ENCODE data around the gene SLC25A38. TPM values are rescaled to one million over a fixed set of nuclear protein-coding genes. Genes with fewer than 3 reads are reported as not detected.

SLC25A38 gene
- total RNA-seq, 1 donor from 2014 or later, result 19.3 TPM

DNA sequence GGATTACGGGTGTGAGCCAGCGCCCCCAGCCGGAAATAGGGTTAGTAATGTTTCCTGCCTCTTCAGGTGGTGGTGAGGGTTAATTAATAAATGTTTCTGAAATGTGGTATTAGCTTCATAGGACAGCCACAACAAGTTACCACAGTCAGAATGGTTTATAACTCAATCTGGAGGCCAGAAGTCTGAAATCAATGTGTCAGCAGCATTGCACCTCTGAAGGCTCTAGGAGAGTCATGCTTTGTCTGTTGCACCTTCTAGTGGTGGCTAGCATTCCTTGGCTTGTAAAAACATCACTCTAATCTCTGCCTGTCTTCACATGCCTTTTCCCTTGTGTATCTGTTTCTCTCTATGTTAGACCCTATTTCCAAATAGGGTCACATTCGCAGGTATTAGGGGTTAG is 15.5 kb downstream of the SLC25A38 start:
- TF ChIP-seq EZH2phosphoT487 (IDR thresholded peaks at IDR 0.05) (no peak), EZH2 (IDR thresholded peaks at IDR 0.05) (no peak)
- TF ChIP-seq, protein P1, sequence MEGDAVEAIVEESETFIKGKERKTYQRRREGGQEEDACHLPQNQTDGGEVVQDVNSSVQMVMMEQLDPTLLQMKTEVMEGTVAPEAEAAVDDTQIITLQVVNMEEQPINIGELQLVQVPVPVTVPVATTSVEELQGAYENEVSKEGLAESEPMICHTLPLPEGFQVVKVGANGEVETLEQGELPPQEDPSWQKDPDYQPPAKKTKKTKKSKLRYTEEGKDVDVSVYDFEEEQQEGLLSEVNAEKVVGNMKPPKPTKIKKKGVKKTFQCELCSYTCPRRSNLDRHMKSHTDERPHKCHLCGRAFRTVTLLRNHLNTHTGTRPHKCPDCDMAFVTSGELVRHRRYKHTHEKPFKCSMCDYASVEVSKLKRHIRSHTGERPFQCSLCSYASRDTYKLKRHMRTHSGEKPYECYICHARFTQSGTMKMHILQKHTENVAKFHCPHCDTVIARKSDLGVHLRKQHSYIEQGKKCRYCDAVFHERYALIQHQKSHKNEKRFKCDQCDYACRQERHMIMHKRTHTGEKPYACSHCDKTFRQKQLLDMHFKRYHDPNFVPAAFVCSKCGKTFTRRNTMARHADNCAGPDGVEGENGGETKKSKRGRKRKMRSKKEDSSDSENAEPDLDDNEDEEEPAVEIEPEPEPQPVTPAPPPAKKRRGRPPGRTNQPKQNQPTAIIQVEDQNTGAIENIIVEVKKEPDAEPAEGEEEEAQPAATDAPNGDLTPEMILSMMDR (IDR thresholded peaks at IDR 0.05), result no peak
- Histone ChIP-seq H4K20me1 (ENCODE audit: low read depth) (no peaks in the 10 kb centered on the region), H3K36me3 (peaks cover 6% of the 10 kb centered on the region), H3K9ac (no peak overlapping the region), H2AFZ (replicated peaks) (no peak overlapping the region), H3K27ac (no peak overlapping the region), H3K27me3 (no peaks in the 10 kb centered on the region), H3K9me3 (ENCODE audit: low read depth) (no peaks in the 10 kb centered on the region), H3F3A (ENCODE audit: low read depth) (no peaks in the 10 kb centered on the region), H3K79me2 (ENCODE audit: low read depth) (no peaks in the 10 kb centered on the region), H3K4me1 (no peaks in the 10 kb centered on the region), H3K4me3 (no peak overlapping the region), H3K4me2 (no peak overlapping the region)
- Mint-ChIP-seq H3K27ac (no peak overlapping the region), H3K4me1 (no peaks in the 10 kb centered on the region), H3K36me3 (peaks cover 21% of the 10 kb centered on the region), H3K9me3 (no peaks in the 10 kb centered on the region), H3K27me3 (ENCODE audit: insufficient read depth, low read depth) (no peaks in the 10 kb centered on the region), H3K4me3 (no peak overlapping the region)
- no peak for DNase-seq (ENCODE audit: low spot score)

GRCh38 chr3:39401983-39402382 is 18.8 kb downstream of the SLC25A38 start:
- no peak overlapping the region for H3K4me2 ChIP-seq
- no peak overlapping the region for H3K27ac Mint-ChIP-seq

DNA sequence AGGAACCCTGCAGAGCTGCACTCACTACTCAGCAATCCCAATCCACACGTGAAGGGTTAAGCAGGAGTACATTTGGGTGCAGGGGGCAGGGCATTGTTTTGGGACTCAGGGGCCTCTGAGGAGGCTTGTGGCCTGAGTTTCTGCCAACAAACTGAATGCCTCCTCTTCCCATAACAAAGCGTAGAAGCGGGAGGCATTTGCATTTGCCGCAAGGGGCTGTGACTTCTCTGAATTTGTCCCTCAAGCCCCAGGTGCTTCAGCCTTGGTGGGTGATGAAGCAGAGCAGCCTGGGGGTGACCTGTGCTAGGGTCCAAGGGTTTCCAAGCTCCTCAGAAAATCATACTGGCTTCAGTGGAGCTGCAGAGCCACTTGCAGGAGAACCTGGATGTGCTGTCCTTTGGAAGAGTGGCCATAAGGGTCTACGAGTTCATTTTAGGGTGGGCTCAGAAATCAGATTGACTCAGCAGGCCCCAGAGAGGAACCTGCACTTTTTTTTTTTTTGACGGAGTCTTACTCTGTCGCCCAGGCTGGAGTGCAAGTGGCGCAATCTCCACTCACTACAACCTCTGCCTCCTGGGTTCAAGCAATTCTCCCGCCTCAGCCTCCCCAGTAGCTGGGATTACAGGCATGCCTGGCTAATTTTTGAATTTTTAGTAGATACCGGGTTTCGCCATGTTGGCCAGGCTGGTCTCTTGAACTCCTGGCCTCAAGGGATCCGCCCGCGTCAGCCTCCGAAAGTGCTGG is 21.9 kb downstream of the SLC25A38 start:
- no peak overlapping the region for H3K4me2 ChIP-seq
- H3K9me3 ChIP-seq (ENCODE audit: low read depth), result no peaks in the 10 kb centered on the region
- peaks cover 36% of the 10 kb centered on the region for H3K79me2 ChIP-seq (ENCODE audit: low read depth)
- Mint-ChIP-seq H3K27ac (no peak overlapping the region), H3K27me3 (ENCODE audit: insufficient read depth, low read depth) (peaks cover 5% of the 10 kb centered on the region), H3K4me1 (peaks cover 14% of the 10 kb centered on the region), H3K4me3 (peak overlapping the region; percentile 96), H3K9me3 (no peaks in the 10 kb centered on the region), H3K36me3 (peaks cover 12% of the 10 kb centered on the region)
- no peak overlapping the region for H3K9ac ChIP-seq
- DNase-seq (ENCODE audit: low spot score), result no peak
- peaks cover 34% of the 10 kb centered on the region for H3F3A ChIP-seq (ENCODE audit: low read depth)
- H4K20me1 ChIP-seq (ENCODE audit: low read depth), result peaks cover 29% of the 10 kb centered on the region
- TF ChIP-seq EZH2phosphoT487 (IDR thresholded peaks at IDR 0.05) (no peak), EZH2 (IDR thresholded peaks at IDR 0.05) (no peak)
- TF ChIP-seq, protein P1 (IDR thresholded peaks at IDR 0.05), result no peak
- H3K27ac ChIP-seq, result no peak overlapping the region
- H3K4me1 ChIP-seq, result peaks cover 15% of the 10 kb centered on the region
- no peak overlapping the region for H2AFZ ChIP-seq (replicated peaks)
- no peaks in the 10 kb centered on the region for H3K27me3 ChIP-seq
- H3K36me3 ChIP-seq, result peaks cover 15% of the 10 kb centered on the region
- no peak overlapping the region for H3K4me3 ChIP-seq

More at GRCh38 chr3:39401983-39402382, 18.8 kb downstream of the SLC25A38 start:
- no peaks in the 10 kb centered on the region for H3K4me1 ChIP-seq
- no peaks in the 10 kb centered on the region for H3K9me3 ChIP-seq (ENCODE audit: low read depth)
- H3K27me3 ChIP-seq, result no peaks in the 10 kb centered on the region
- Mint-ChIP-seq H3K4me1 (peaks cover 2% of the 10 kb centered on the region), H3K36me3 (peaks cover 12% of the 10 kb centered on the region), H3K27me3 (ENCODE audit: insufficient read depth, low read depth) (peaks cover 2% of the 10 kb centered on the region), H3K9me3 (no peaks in the 10 kb centered on the region), H3K4me3 (no peak overlapping the region)
- H3K9ac ChIP-seq, result no peak overlapping the region
- peaks cover under 1% of the 10 kb centered on the region for H4K20me1 ChIP-seq (ENCODE audit: low read depth)
- no peak overlapping the region for H3K27ac ChIP-seq
- H2AFZ ChIP-seq (replicated peaks), result no peak overlapping the region
- DNase-seq (ENCODE audit: low spot score), result no peak
- TF ChIP-seq EZH2phosphoT487 (IDR thresholded peaks at IDR 0.05) (no peak), EZH2 (IDR thresholded peaks at IDR 0.05) (no peak)
- TF ChIP-seq, protein P1 (IDR thresholded peaks at IDR 0.05), result no peak
- H3K4me3 ChIP-seq, result no peak overlapping the region
- peaks cover 5% of the 10 kb centered on the region for H3K79me2 ChIP-seq (ENCODE audit: low read depth)
- peaks cover 8% of the 10 kb centered on the region for H3F3A ChIP-seq (ENCODE audit: low read depth)
- H3K36me3 ChIP-seq, result no peaks in the 10 kb centered on the region

Measured in neural progenitor cell (in vitro differentiated cells).